ENCODE results near the gene LHFPL3.

GRCh38 chr7:104841798-104842197 lies 513.4 kb downstream of the LHFPL3 start:
- TF ChIP-seq CTCF (IDR thresholded peaks at IDR 0.05) (no peak), EZH2 (IDR thresholded peaks at IDR 0.05) (no peak), EZH2phosphoT487 (IDR thresholded peaks at IDR 0.05) (no peak)
